H1 (cell line): ENCODE data around the gene AP1G2. TPM values are rescaled to one million over a fixed set of nuclear protein-coding genes. Genes with fewer than 3 reads are reported as not detected.

Experiments
- CTCF ChIA-PET: fragments of 300-600 bp; sonication (Branson Sonifier 250); formaldehyde crosslinking; loops from one replicate; lab custom pipeline; 2021; ENCODE audit not compliant: partially characterized antibody; lab: Charles Lee
- POLR2A ChIA-PET: fragments of 300-600 bp; sonication (Branson Sonifier 250); formaldehyde crosslinking; loops from one replicate; lab custom pipeline; 2021; ENCODE audit warnings: inconsistent platforms; ENCODE audit not compliant: partially characterized antibody; lab: Charles Lee
- DNase-seq, 2 experiments: peaks; one replicate each; pipeline versions ENCODE4 v3.0.0 to v3.0.0-alpha.2; 2010 to 2022; ENCODE audit warnings: low spot score in 2 of 2, low read depth in 1 of 2, mixed read lengths in 1 of 2
- FAIRE-seq: peaks from 2 replicates; lab custom pipeline; 2011; peaks lifted over from hg19 to GRCh38; lab: Jason Lieb, UNC
- H2AFZ ChIP-seq: 2 replicates; pipeline ENCODE4 v1.8.1; 2012; ENCODE audit warnings: low read length, inconsistent platforms
- H2AK5ac ChIP-seq: 2 replicates; pipeline ENCODE4 v1.6.1; 2013; ENCODE audit warnings: low read depth, low read length
- H2BK120ac ChIP-seq: replicated peaks from 2 replicates; pipeline ENCODE3; 2013; ENCODE audit warnings: low read depth, low read length, inconsistent platforms
- H2BK12ac ChIP-seq: 2 replicates; pipeline ENCODE4 v1.6.1; 2013; ENCODE audit warnings: low read depth, low read length
- H2BK15ac ChIP-seq: 2 replicates; pipeline ENCODE4 v1.6.1; 2013; ENCODE audit warnings: low read length
- H2BK20ac ChIP-seq: 2 replicates; pipeline ENCODE4 v1.6.1; 2013; ENCODE audit warnings: low read length
- H2BK5ac ChIP-seq: 2 replicates; pipeline ENCODE4 v1.6.1; 2013; ENCODE audit warnings: low read depth, low read length
- H3K14ac ChIP-seq: 2 replicates; pipeline ENCODE4 v1.6.1; 2013; ENCODE audit warnings: inconsistent platforms; ENCODE audit not compliant: insufficient read length
- H3K18ac ChIP-seq: 2 replicates; pipeline ENCODE4 v1.6.1; 2013; ENCODE audit warnings: low read length; ENCODE audit errors: extremely low read depth
- H3K23ac ChIP-seq: 2 replicates; pipeline ENCODE4 v1.6.1; 2013; ENCODE audit warnings: inconsistent platforms; ENCODE audit not compliant: insufficient read length
- H3K23me2 ChIP-seq: 2 replicates; pipeline ENCODE4 v1.6.1; 2013; ENCODE audit warnings: low read depth, low read length
- H3K27ac ChIP-seq: 2 replicates; pipeline ENCODE4 v1.6.1; 2011; ENCODE audit warnings: low read depth, low read length, inconsistent platforms
- H3K27me3 ChIP-seq, 4 experiments: replicated peaks in 1 of 4; 1 replicate in 1 of 4; 2 replicates in 3 of 4; pipeline versions ENCODE4 v1.6.1 to v1.8.1; 2011 to 2013; ENCODE audit warnings: low read length in 3 of 4, mild to moderate bottlenecking in 3 of 4, inconsistent platforms in 2 of 4, mixed read lengths in 2 of 4, moderate library complexity in 1 of 4; ENCODE audit not compliant: control insufficient read depth in 3 of 4, insufficient read depth in 3 of 4; ENCODE audit errors: extremely low read depth in 1 of 4
- H3K36me3 ChIP-seq, 4 experiments: 2 replicates each; pipeline versions ENCODE4 v1.6.1 to v1.8.1; 2011 to 2013; ENCODE audit warnings: mild to moderate bottlenecking in 4 of 4, low read length in 3 of 4, moderate library complexity in 2 of 4, control low read depth in 1 of 4, inconsistent platforms in 1 of 4; ENCODE audit not compliant: insufficient read depth in 4 of 4, control insufficient read depth in 2 of 4
- H3K4ac ChIP-seq: replicated peaks from 2 replicates; pipeline ENCODE3; 2013; ENCODE audit warnings: low read length, low read depth, mixed read lengths, inconsistent platforms; ENCODE audit not compliant: insufficient read length
- H3K4me1 ChIP-seq, 4 experiments: replicated peaks in 1 of 4; 1 replicate in 1 of 4; 2 replicates in 3 of 4; pipeline versions ENCODE4 v1.6.1 to v1.8.1; 2011 to 2013; ENCODE audit warnings: low read length in 3 of 4, inconsistent platforms in 2 of 4, mixed read lengths in 1 of 4; ENCODE audit not compliant: insufficient read depth in 4 of 4, control insufficient read depth in 3 of 4
- H3K4me2 ChIP-seq, 2 experiments: 2 replicates each; pipeline versions ENCODE4 v1.6.1 to v1.8.1; 2011 to 2013; ENCODE audit warnings: low read depth in 2 of 2, low read length in 2 of 2, control low read depth in 1 of 2, inconsistent platforms in 1 of 2, mild to moderate bottlenecking in 1 of 2; ENCODE audit not compliant: insufficient read depth in 1 of 2
- H3K4me3 ChIP-seq, 4 experiments: fragments of 200-600, 300-600 bp in 1 of 4; sonication (generic), shearing (Covaris generic), sonication (Bioruptor Twin) in 1 of 4; 2 replicates each; pipeline versions ENCODE4 v1.5.1 to v1.8.1; 2011 to 2016; ENCODE audit warnings: low read length in 4 of 4, low read depth in 3 of 4, control low read depth in 2 of 4, inconsistent platforms in 2 of 4, mild to moderate bottlenecking in 2 of 4, mixed read lengths in 1 of 4, moderate library complexity in 1 of 4; ENCODE audit not compliant: insufficient read depth in 2 of 4; ENCODE audit errors: extremely low read depth in 1 of 4
- H3K56ac ChIP-seq: replicated peaks from 2 replicates; pipeline ENCODE3; 2013; ENCODE audit warnings: low read depth, mild to moderate bottlenecking, mixed read lengths, low read length, inconsistent platforms; ENCODE audit not compliant: insufficient read length
- H3K79me1 ChIP-seq: 2 replicates; pipeline ENCODE4 v1.6.1; 2013; ENCODE audit warnings: low read depth, low read length, control low read depth
- H3K79me2 ChIP-seq, 2 experiments: 2 replicates each; pipeline versions ENCODE4 v1.6.1 to v1.8.1; 2012 to 2013; ENCODE audit warnings: low read length in 2 of 2, mild to moderate bottlenecking in 2 of 2, inconsistent platforms in 1 of 2; ENCODE audit not compliant: insufficient read depth in 2 of 2, control insufficient read depth in 1 of 2
- H3K9ac ChIP-seq, 4 experiments: replicated peaks in 1 of 4; 1 replicate in 1 of 4; 2 replicates in 3 of 4; pipeline versions ENCODE4 v1.6.1 to v1.8.1; 2011 to 2013; ENCODE audit warnings: low read depth in 3 of 4, low read length in 3 of 4, control low read depth in 2 of 4, mild to moderate bottlenecking in 2 of 4, moderate library complexity in 2 of 4, inconsistent platforms in 1 of 4; ENCODE audit errors: extremely low read depth in 1 of 4
- H3K9me3 ChIP-seq, 2 experiments: 2 replicates each; pipeline versions ENCODE4 v1.6.1 to v1.8.1; 2012 to 2013; ENCODE audit warnings: mild to moderate bottlenecking in 2 of 2, moderate library complexity in 2 of 2, control low read depth in 1 of 2, inconsistent platforms in 1 of 2, low read depth in 1 of 2, low read length in 1 of 2, mixed read lengths in 1 of 2; ENCODE audit not compliant: insufficient read depth in 2 of 2
- H4K20me1 ChIP-seq, 2 experiments: replicated peaks in 1 of 2; 2 replicates each; pipeline versions ENCODE3 to v1.8.1; 2011 to 2013; ENCODE audit warnings: inconsistent platforms in 2 of 2, low read length in 2 of 2, mild to moderate bottlenecking in 1 of 2; ENCODE audit not compliant: insufficient read depth in 2 of 2, control insufficient read depth in 1 of 2
- H4K5ac ChIP-seq: 2 replicates; pipeline ENCODE4 v1.6.1; 2013; ENCODE audit warnings: low read length, low read depth, mixed read lengths, inconsistent platforms; ENCODE audit not compliant: insufficient read length
- H4K8ac ChIP-seq: 2 replicates; pipeline ENCODE4 v1.8.0; 2013; ENCODE audit warnings: mild to moderate bottlenecking, moderate library complexity, low read length, inconsistent platforms; ENCODE audit not compliant: insufficient read depth; ENCODE audit errors: extremely low read depth
- H4K91ac ChIP-seq: replicated peaks from 2 replicates; pipeline ENCODE3; 2013; ENCODE audit warnings: low read length, mixed read lengths, inconsistent platforms; ENCODE audit not compliant: insufficient read length
- EP300 ChIP-seq, 2 experiments: IDR thresholded peaks; 1 replicate in 1 of 2; 2 replicates in 1 of 2; pipeline ENCODE4 v1.6.1; 2011 to 2012; ENCODE audit warnings: low read depth in 2 of 2, low read length in 2 of 2, mild to moderate bottlenecking in 2 of 2, borderline replicate concordance in 1 of 2, inconsistent platforms in 1 of 2, moderate library complexity in 1 of 2
- KDM1A ChIP-seq: fragments of 200-600, 300-600 bp; sonication (generic); IDR thresholded peaks from 2 replicates; pipeline ENCODE4 v1.7.1; 2016; ENCODE audit warnings: mild to moderate bottlenecking, low read length, borderline replicate concordance
- KDM4A ChIP-seq: IDR thresholded peaks from one replicate; pipeline ENCODE4 v1.7.1; 2012; ENCODE audit warnings: low read depth, mild to moderate bottlenecking, moderate library complexity, low read length, inconsistent platforms; ENCODE audit not compliant: severe bottlenecking
- POU5F1 ChIP-seq: IDR thresholded peaks from 2 replicates; pipeline ENCODE4 v1.6.1; 2011; ENCODE audit warnings: low read depth, mild to moderate bottlenecking, low read length, moderate library complexity
- SAP30 ChIP-seq: fragments of 300-600 bp; sonication (generic); IDR thresholded peaks from 2 replicates; pipeline ENCODE4 v1.7.1; 2012; ENCODE audit warnings: low read length, moderate library complexity, mild to moderate bottlenecking, inconsistent platforms; ENCODE audit not compliant: insufficient read depth, insufficient replicate concordance
- SP4 ChIP-seq: IDR thresholded peaks from 2 replicates; pipeline ENCODE4 v1.6.1; 2012; ENCODE audit warnings: low read length, inconsistent platforms
- SUZ12 ChIP-seq: fragments of 200-600 bp; sonication (generic); IDR thresholded peaks from 2 replicates; pipeline ENCODE4 v1.6.1; 2012; ENCODE audit warnings: mild to moderate bottlenecking, inconsistent platforms, low read length, moderate library complexity, mixed read lengths
- TAF1 ChIP-seq: IDR thresholded peaks from 2 replicates; pipeline ENCODE4 v1.6.1; 2011; ENCODE audit warnings: mild to moderate bottlenecking, low read depth, low read length
- TBP ChIP-seq: IDR thresholded peaks from 2 replicates; pipeline ENCODE4 v1.6.1; 2011; ENCODE audit warnings: low read depth, low read length, improper control_type of control experiment
- ZNF274 ChIP-seq: IDR thresholded peaks from 2 replicates; pipeline ENCODE4 v1.7.0; 2012; ENCODE audit warnings: low read length, borderline replicate concordance; ENCODE audit errors: extremely low read depth
- WGBS, 2 experiments: shearing (Covaris generic) in 1 of 2; methylation state at CpG; one replicate each; pipeline versions ENCODE4 v1.1.6 to v1.1.7; 2013 to 2015; ENCODE audit warnings: low lambda C conversion rate in 2 of 2, mixed read lengths in 2 of 2, inconsistent platforms in 1 of 2, low coverage in 1 of 2, missing lambda C conversion rate in 1 of 2; ENCODE audit not compliant: insufficient replicate concordance in 2 of 2, insufficient coverage in 1 of 2, insufficient read length in 1 of 2; ENCODE audit errors: extremely low coverage in 1 of 2, missing lambda C conversion rate in 1 of 2; 5-methylcytosine and 5-hydroxymethylcytosine counted together
- polyA plus RNA-seq, 7 experiments: library from polyadenylated mRNA; depleted of rRNA in 3 of 7; stranded (reverse) in 5 of 7; unstranded in 2 of 7; fragments of >200 nt in 5 of 7; fragments of 200-250 nt in 2 of 7; gene quantifications; 1 replicate in 5 of 7; 2 replicates in 1 of 7; 4 replicates in 1 of 7; pipeline versions ENCODE4 v1.2.1 to v1.2.3, GENCODE V29; 2011 to 2013; ENCODE audit warnings: missing spikeins in 2 of 7, mixed read lengths in 2 of 7
- total RNA-seq: library from RNA; stranded (reverse); fragmentation: NEBNext Ultra II Directional; extraction: Animal tissue kit (Norgen Biotek cat#: 25700); gene quantifications from 2 replicates; pipeline ENCODE4 v1.2.1, GENCODE V29; 2021

AP1G2 gene
- total and polyA plus RNA-seq, 2 of the 8 experiments (the other 6 are each of a cell fraction or from before 2014, with no cell fraction given) = 70.9 to 134 TPM

DNA sequence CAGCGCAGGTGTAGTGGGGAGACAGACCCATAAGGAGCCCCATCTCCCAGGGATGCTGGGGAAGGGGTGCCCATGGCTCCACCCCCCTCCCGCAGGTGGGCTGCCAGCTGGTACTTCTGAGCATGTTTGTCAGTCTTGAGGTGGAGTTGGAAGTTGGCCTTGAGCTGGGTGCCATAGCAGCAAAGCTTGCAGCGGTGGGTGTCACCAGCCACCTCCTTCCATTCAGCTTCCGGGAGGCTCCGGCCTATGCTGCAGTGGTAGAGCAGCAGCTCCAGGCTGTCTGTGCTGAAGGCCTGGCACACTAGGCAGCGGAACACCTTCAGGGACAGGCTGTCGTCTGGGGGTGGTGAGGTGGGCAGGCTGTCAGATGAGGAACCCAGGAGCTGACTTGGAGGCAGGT lies 34.9 kb downstream of the AP1G2 start:
- Histone ChIP-seq H3K36me3 (peaks cover 7 to 29% (median 19%) of the 10 kb centered on the region in 4 experiments; a peak in 4 of 8 replicates), H3K14ac (no peak overlapping the region), H3K23me2 (peaks cover 2% of the 10 kb centered on the region), H2BK5ac (no peak overlapping the region), H4K20me1 (no peaks in the 10 kb centered on the region), H4K91ac (no peak overlapping the region), H2AK5ac (no peak overlapping the region), H3K4me3 (no peak overlapping the region), H3K4ac (no peak overlapping the region), H2BK15ac (no peak overlapping the region), H4K8ac (no peak overlapping the region; the same call in 1 of the 2 replicates), H3K18ac (no peak overlapping the region), H3K23ac (no peak overlapping the region), H3K27ac (no peak overlapping the region), H3K79me1 (no peaks in the 10 kb centered on the region), H2AFZ (no peak overlapping the region), H2BK12ac (no peak overlapping the region), H3K27me3 (no peaks in the 10 kb centered on the region), H2BK120ac (no peak overlapping the region), H3K79me2 (peaks cover 0 to 10% of the 10 kb centered on the region in 2 experiments; a peak in 2 of 4 replicates), H3K56ac (no peak overlapping the region), H3K4me2 (no peak overlapping the region), H3K4me1 (peaks cover 0 to 9% (median 4%) of the 10 kb centered on the region in 4 experiments; a peak in 6 of 7 replicates), H4K5ac (no peak overlapping the region), H3K9ac (no peak overlapping the region), H2BK20ac (no peak overlapping the region), H3K9me3 (no peaks in the 10 kb centered on the region)
- no peak for FAIRE-seq
- TF ChIP-seq KDM1A (no peak), KDM4A (no peak), EP300 (IDR thresholded peaks at IDR 0.05; ENCODE audit: borderline replicate concordance in 1 of 2, low read depth in 2 of 2, low read length in 2 of 2) (no peak), ZNF274 (no peak), TAF1 (no peak), TBP (no peak), SP4 (no peak), POU5F1 (no peak), SUZ12 (no peak), SAP30 (no peak)
- ChIA-PET CTCF (interaction anchor here (0.6 to 70.5 kb wide), 7 partner anchors 9 to 96 kb away, joined by 3 to 2092 read pairs (median 5); partner anchors contain the start of genes AP1G2, NGDN, THTPA and ZFHX2), POLR2A (interaction anchor here (48.3 to 52.7 kb wide), 2 partner anchors 4 to 15 kb away, joined by 1523 read pairs; partner anchors contain the start of genes AP1G2, THTPA and ZFHX2)
- 90% methylated on average over 6 of the region's 7 CpGs; no CpG with 5 or more reads in 1 of the 2 experiments for WGBS, 2 experiments
- no peak for DNase-seq
